ENCODE results near the gene THOC6. TPM values are rescaled to one million over a fixed set of nuclear protein-coding genes. Genes with fewer than 3 reads are reported as not detected.

Gene THOC6
- polyA plus RNA-seq, 3 donors: 42.4 to 59.2 (median 57.7) TPM

DNA sequence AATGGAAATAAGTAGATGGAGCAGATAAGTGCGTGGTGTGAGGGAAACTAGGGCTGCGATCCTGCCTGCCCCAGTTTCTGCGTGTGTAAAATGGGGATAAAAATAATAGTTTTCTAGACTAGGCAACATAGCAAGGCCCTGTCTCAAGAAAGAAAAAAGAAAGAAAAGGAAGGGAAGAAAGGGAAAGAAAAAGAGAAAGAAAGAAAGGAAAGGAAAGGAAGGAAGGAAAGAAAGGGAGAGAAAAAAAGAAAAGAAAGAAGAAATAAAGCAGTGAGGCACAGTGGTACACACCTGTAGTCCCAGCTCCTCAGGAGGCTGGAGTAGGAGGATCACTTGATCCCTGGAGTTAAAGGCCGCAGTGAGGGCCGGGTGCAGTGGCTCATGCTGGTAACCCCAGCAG, 41.4 kb upstream of the THOC6 start:
- peaks cover 28% of the 10 kb centered on the region for H3K4me1 Mint-ChIP-seq
- Histone ChIP-seq H3K36me3 (replicated peaks in 1 of 2; ENCODE audit: control insufficient read depth in 1 of 2, insufficient read depth in 2 of 2, low read length in 2 of 2) (no peaks in the 10 kb centered on the region), H4K20me1 (ENCODE audit: insufficient read depth, low read length) (no peaks in the 10 kb centered on the region), H3K4me3 (replicated peaks in 1 of 3; ENCODE audit: low read depth in 2 of 3, low read length in 3 of 3) (no peak overlapping the region), H3K79me2 (ENCODE audit: insufficient read depth, low read length) (peaks cover 11% of the 10 kb centered on the region), H3K27me3 (ENCODE audit: control insufficient read depth in 2 of 2, insufficient read depth in 2 of 2, low read length in 2 of 2) (no peaks in the 10 kb centered on the region), H3K27ac (ENCODE audit: low read depth in 1 of 2, low read length in 2 of 2) (no peak overlapping the region), H2AFZ (ENCODE audit: insufficient read depth, low read depth, low read length, poor library complexity, severe bottlenecking) (no peak overlapping the region), H3K4me1 (ENCODE audit: control insufficient read depth in 1 of 2, insufficient read depth in 2 of 2, low read length in 2 of 2) (peaks cover 22 to 29% of the 10 kb centered on the region in 2 donors), H3K9me3 (replicated peaks in 1 of 2; ENCODE audit: control insufficient read depth in 1 of 2, insufficient read depth in 1 of 2, low read length in 2 of 2) (no peaks in the 10 kb centered on the region), H3K9ac (ENCODE audit: insufficient read depth, low read length, poor library complexity, severe bottlenecking) (no peak overlapping the region), H3K4me2 (replicated peaks; ENCODE audit: extremely low read depth, low read length, poor library complexity, severe bottlenecking) (no peak overlapping the region)
- no peaks in the 10 kb centered on the region for H3K9me3 Mint-ChIP-seq
- TF ChIP-seq, protein P1, sequence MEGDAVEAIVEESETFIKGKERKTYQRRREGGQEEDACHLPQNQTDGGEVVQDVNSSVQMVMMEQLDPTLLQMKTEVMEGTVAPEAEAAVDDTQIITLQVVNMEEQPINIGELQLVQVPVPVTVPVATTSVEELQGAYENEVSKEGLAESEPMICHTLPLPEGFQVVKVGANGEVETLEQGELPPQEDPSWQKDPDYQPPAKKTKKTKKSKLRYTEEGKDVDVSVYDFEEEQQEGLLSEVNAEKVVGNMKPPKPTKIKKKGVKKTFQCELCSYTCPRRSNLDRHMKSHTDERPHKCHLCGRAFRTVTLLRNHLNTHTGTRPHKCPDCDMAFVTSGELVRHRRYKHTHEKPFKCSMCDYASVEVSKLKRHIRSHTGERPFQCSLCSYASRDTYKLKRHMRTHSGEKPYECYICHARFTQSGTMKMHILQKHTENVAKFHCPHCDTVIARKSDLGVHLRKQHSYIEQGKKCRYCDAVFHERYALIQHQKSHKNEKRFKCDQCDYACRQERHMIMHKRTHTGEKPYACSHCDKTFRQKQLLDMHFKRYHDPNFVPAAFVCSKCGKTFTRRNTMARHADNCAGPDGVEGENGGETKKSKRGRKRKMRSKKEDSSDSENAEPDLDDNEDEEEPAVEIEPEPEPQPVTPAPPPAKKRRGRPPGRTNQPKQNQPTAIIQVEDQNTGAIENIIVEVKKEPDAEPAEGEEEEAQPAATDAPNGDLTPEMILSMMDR (IDR thresholded peaks at IDR 0.05): no peak
- H3K27me3 Mint-ChIP-seq (ENCODE audit: low read depth in 3 of 3): peaks cover 3 to 16% (median 4%) of the 10 kb centered on the region in 3 donors
- DNase-seq: no peak
- WGBS (ENCODE audit: insufficient coverage): 100% methylated on average over 2 of the region's 5 CpGs
- H3K27ac Mint-ChIP-seq: no peak overlapping the region
- intact Hi-C loops (cut with micrococcal nuclease): loop anchor here in 1 of 2 donors (2.0 kb wide), 1 partner anchor 14 kb away; the partner anchor contains the start of gene PAQR4
- H3K36me3 Mint-ChIP-seq: no peaks in the 10 kb centered on the region
- H3K4me3 Mint-ChIP-seq: no peak overlapping the region

DNA sequence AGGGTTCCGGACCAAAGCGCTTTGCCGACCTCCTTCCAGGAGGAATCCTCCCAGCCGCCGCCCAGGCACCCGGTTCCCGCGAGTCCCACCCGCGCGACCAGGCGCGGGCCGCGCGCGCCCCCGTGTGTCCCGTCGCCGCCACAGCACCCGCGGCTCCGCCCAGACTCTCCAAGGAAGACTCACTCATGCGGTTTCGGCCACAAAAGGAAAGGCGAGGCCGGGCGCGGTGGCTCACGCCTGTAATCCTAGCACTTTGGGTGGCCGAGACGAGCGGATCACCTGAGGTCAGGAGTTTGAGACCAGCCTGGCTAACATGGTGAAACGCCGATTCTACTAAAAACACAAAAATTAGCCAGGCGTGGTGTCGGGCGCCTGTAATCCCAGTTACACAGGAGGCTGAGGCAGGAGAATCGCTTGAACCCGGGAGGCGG, 40.1 kb upstream of the THOC6 start:
- peaks cover 11% of the 10 kb centered on the region for H3K79me2 ChIP-seq (ENCODE audit: insufficient read depth, low read length)
- no peaks in the 10 kb centered on the region for H3K27me3 ChIP-seq (ENCODE audit: control insufficient read depth in 2 of 2, insufficient read depth in 2 of 2, low read length in 2 of 2)
- peaks cover 23% of the 10 kb centered on the region for H3K4me1 Mint-ChIP-seq
- no peaks in the 10 kb centered on the region for H3K36me3 ChIP-seq (replicated peaks in 1 of 2; ENCODE audit: control insufficient read depth in 1 of 2, insufficient read depth in 2 of 2, low read length in 2 of 2)
- H3K4me2 ChIP-seq (replicated peaks; ENCODE audit: extremely low read depth, low read length, poor library complexity, severe bottlenecking): peak overlapping the region; percentile 62
- H3K4me1 ChIP-seq (ENCODE audit: control insufficient read depth in 1 of 2, insufficient read depth in 2 of 2, low read length in 2 of 2): peaks cover 22 to 29% of the 10 kb centered on the region in 2 donors
- peak overlapping the region; percentile 57 to 76 for H3K4me3 Mint-ChIP-seq
- H3K27me3 Mint-ChIP-seq (ENCODE audit: low read depth in 3 of 3): peaks cover 3 to 18% (median 4%) of the 10 kb centered on the region in 3 donors
- H3K9me3 Mint-ChIP-seq: no peaks in the 10 kb centered on the region
- intact Hi-C loops (cut with micrococcal nuclease): loop anchor here in 1 of 2 donors (2.0 kb wide), 1 partner anchor 15 kb away; the partner anchor contains the start of gene PAQR4
- H4K20me1 ChIP-seq (ENCODE audit: insufficient read depth, low read length): no peaks in the 10 kb centered on the region
- H3K27ac ChIP-seq (ENCODE audit: low read depth in 1 of 2, low read length in 2 of 2): no peak overlapping the region
- WGBS (ENCODE audit: insufficient coverage): 6% methylated on average over 42 of the region's 42 CpGs
- TF ChIP-seq, protein P1 (IDR thresholded peaks at IDR 0.05): peak; percentile 95
- H3K36me3 Mint-ChIP-seq: no peaks in the 10 kb centered on the region
- no peaks in the 10 kb centered on the region for H3K9me3 ChIP-seq (replicated peaks in 1 of 2; ENCODE audit: control insufficient read depth in 1 of 2, insufficient read depth in 1 of 2, low read length in 2 of 2)
- DNase-seq: peak; percentile 59 to 80 (median 71)
- peak overlapping the region in 1 of 3 experiments; percentile 15 for H3K4me3 ChIP-seq (replicated peaks in 1 of 3; ENCODE audit: low read depth in 2 of 3, low read length in 3 of 3)
- H2AFZ ChIP-seq (ENCODE audit: insufficient read depth, low read depth, low read length, poor library complexity, severe bottlenecking): peak overlapping the region; percentile 62
- H3K27ac Mint-ChIP-seq: peak overlapping the region in 4 of 7 donors; percentile 36 to 83 (median 54)
- no peak overlapping the region for H3K9ac ChIP-seq (ENCODE audit: insufficient read depth, low read length, poor library complexity, severe bottlenecking)
